Neural progenitor cell (in vitro differentiated cells): ENCODE data around the gene VWC2L.

Source experiments
- EZH2 ChIP-seq: fragments of 200-600 bp; sonication (generic); IDR thresholded peaks from 2 replicates; pipeline ENCODE4 v1.6.1; 2017; ENCODE audit warnings: antibody characterized with exemption, mild to moderate bottlenecking, moderate library complexity
- EZH2phosphoT487 ChIP-seq: fragments of 200-600 bp; sonication (generic); IDR thresholded peaks from 2 replicates; pipeline ENCODE4 v1.6.1; 2017; ENCODE audit warnings: antibody characterized with exemption
- TF ChIP-seq, protein P1 (sequence below): fragments of 200-600 bp; sonication (generic); IDR thresholded peaks from 2 replicates; pipeline ENCODE4 v1.5.1; 2017; ENCODE audit warnings: antibody characterized with exemption, mild to moderate bottlenecking

DNA sequence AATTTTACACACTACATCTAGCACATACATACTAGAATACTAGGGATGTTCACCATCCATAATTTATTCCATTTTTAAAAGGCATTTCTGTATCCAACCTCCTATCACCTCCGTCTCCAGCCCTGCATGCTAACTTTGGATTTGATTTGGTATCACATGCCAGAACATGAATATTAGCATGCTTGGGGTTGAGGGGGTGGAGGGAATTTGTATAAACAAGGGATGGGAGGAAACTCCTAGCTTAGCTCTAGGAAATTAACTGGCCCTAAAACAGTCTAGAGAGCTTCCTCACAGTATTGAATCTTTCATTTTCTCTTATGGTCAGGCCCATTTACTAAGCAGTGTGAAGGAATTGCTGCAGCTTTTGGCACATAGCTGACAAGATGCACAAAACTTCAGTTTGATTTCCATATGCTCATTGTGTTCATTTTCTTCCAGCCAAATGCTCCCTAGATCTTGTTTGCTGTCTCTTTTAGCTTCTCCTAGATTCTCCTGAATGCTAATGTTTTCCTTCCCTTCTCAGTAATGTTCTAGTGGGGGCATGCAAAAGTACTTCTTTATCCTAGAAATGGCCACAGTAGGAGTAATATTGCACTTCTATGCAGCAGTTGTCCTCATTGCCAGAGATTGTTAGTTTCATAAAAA is 135.2 kb downstream of the VWC2L start:
- no peak for TF ChIP-seq EZH2
- TF ChIP-seq, protein P1, sequence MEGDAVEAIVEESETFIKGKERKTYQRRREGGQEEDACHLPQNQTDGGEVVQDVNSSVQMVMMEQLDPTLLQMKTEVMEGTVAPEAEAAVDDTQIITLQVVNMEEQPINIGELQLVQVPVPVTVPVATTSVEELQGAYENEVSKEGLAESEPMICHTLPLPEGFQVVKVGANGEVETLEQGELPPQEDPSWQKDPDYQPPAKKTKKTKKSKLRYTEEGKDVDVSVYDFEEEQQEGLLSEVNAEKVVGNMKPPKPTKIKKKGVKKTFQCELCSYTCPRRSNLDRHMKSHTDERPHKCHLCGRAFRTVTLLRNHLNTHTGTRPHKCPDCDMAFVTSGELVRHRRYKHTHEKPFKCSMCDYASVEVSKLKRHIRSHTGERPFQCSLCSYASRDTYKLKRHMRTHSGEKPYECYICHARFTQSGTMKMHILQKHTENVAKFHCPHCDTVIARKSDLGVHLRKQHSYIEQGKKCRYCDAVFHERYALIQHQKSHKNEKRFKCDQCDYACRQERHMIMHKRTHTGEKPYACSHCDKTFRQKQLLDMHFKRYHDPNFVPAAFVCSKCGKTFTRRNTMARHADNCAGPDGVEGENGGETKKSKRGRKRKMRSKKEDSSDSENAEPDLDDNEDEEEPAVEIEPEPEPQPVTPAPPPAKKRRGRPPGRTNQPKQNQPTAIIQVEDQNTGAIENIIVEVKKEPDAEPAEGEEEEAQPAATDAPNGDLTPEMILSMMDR: no peak
- no peak for TF ChIP-seq EZH2phosphoT487
